Measurements from ENCODE around the gene APOBR.

- TF ChIP-seq CTCF (IDR thresholded peaks at IDR 0.05) (no peak), POLR2A (IDR thresholded peaks at IDR 0.05) (no peak)
These were observed 19.2 kb upstream of the APOBR start for GRCh38 chr16:28475221-28475620.
